PC-3 (cell line): Measurements from ENCODE around the gene GSPT1. TPM values are rescaled to one million over a fixed set of nuclear protein-coding genes. Genes with fewer than 3 reads are reported as not detected.

Source experiments
- ATAC-seq: fragments of 200-7000 bp; cut with Tn5 transposase; 2 replicates; pipeline ENCODE4 v1.9.1; 2020; ENCODE audit warnings: mild to moderate bottlenecking, moderate library complexity
- BruUV-seq: library from RNA; stranded (reverse); fragments of 400-500 nt; replicated peaks from 2 replicates; lab custom pipeline; 2021; lab: Mats Ljungman, UMichigan
- CTCF ChIA-PET: fragments of 300-600 bp; sonication (Branson Sonifier 250); formaldehyde crosslinking; loops from one replicate; lab custom pipeline; 2022; ENCODE audit warnings: antibody characterized with exemption; lab: Charles Lee
- POLR2A ChIA-PET: fragments of 300-600 bp; sonication (Branson Sonifier 250); formaldehyde crosslinking; loops from one replicate; lab custom pipeline; 2022; ENCODE audit warnings: antibody characterized with exemption; ENCODE audit not compliant: unreplicated experiment; lab: Charles Lee
- DNase-seq: peaks from one replicate; pipeline ENCODE4 v3.0.0-alpha.2; 2015
- H2AFZ ChIP-seq: fragments of 300-600 bp; sonication (generic); 2 replicates; pipeline ENCODE4 v1.6.0; 2016; ENCODE audit warnings: antibody characterized with exemption, low read length
- H3F3A ChIP-seq: fragments of 300-600 bp; sonication (generic); one replicate; pipeline ENCODE4 v1.6.0; 2017; ENCODE audit warnings: antibody characterized with exemption, low read length, control low read depth, mild to moderate bottlenecking; ENCODE audit not compliant: unreplicated experiment
- H3K27ac ChIP-seq: fragments of 300-600 bp; sonication (generic); 2 replicates; pipeline ENCODE4 v1.5.1; 2016; ENCODE audit warnings: mild to moderate bottlenecking, low read length
- H3K27me3 ChIP-seq: fragments of 300-600 bp; sonication (generic); 2 replicates; pipeline ENCODE4 v1.6.1; 2016; ENCODE audit warnings: low read length, mixed read lengths
- H3K36me3 ChIP-seq: fragments of 300-600 bp; sonication (generic); 2 replicates; pipeline ENCODE4 v1.6.1; 2016; ENCODE audit warnings: low read depth, mixed run types, low read length, mixed read lengths
- H3K4me1 ChIP-seq: fragments of 300-600 bp; sonication (generic); 2 replicates; pipeline ENCODE4 v1.5.1; 2016; ENCODE audit warnings: low read length; ENCODE audit not compliant: insufficient read depth
- H3K4me2 ChIP-seq: fragments of 300-600 bp; sonication (generic); 2 replicates; pipeline ENCODE4 v1.6.0; 2016; ENCODE audit warnings: low read length
- H3K4me3 ChIP-seq: fragments of 300-600 bp; sonication (generic); 2 replicates; pipeline ENCODE4 v1.5.1; 2016; ENCODE audit warnings: mild to moderate bottlenecking, low read length, mixed read lengths
- H3K79me2 ChIP-seq: fragments of 300-600 bp; sonication (generic); 2 replicates; pipeline ENCODE4 v1.6.1; 2017; ENCODE audit warnings: low read length, mixed read lengths
- H3K9ac ChIP-seq: fragments of 300-600 bp; sonication (generic); 2 replicates; pipeline ENCODE4 v1.6.0; 2016; ENCODE audit warnings: mild to moderate bottlenecking, low read length
- H3K9me2 ChIP-seq: fragments of 300-600 bp; sonication (generic); replicated peaks from 2 replicates; pipeline ENCODE4 v1.6.1; 2016; ENCODE audit warnings: mixed run types, low read length, mixed read lengths
- H3K9me3 ChIP-seq: fragments of 300-600 bp; sonication (generic); 2 replicates; pipeline ENCODE4 v1.6.1; 2016; ENCODE audit warnings: low read length, mixed read lengths
- H4K20me1 ChIP-seq: fragments of 300-600 bp; sonication (generic); 2 replicates; pipeline ENCODE4 v1.6.1; 2016; ENCODE audit warnings: low read length, mixed read lengths
- EZH2 ChIP-seq: fragments of 300-600 bp; sonication (generic); IDR thresholded peaks from one replicate; pipeline ENCODE4 v1.6.1; 2017; ENCODE audit warnings: antibody characterized with exemption, mild to moderate bottlenecking, low read length; ENCODE audit not compliant: unreplicated experiment
- EZH2phosphoT487 ChIP-seq: fragments of 300-600 bp; sonication (generic); IDR thresholded peaks from 2 replicates; pipeline ENCODE4 v1.6.1; 2018; ENCODE audit warnings: mild to moderate bottlenecking, antibody characterized with exemption, low read length, borderline replicate concordance
- intact Hi-C: fragments of 100-400 bp; cut with micrococcal nuclease; formaldehyde crosslinking; loops from 2 replicates; pipeline ENCODE4 v1.9.0; 2023
- total RNA-seq: library from RNA; depleted of rRNA; stranded (reverse); fragments of >200 nt; gene quantifications from 2 replicates; pipeline ENCODE4 v1.2.3, GENCODE V29; 2014
- TF ChIP-seq, protein P1 (sequence below): fragments of 300-600 bp; sonication (generic); conservative IDR thresholded peaks from 2 replicates; pipeline ENCODE4 v1.5.1; 2017; ENCODE audit warnings: antibody characterized with exemption, low read depth, mild to moderate bottlenecking, low read length

Gene GSPT1
- total RNA-seq, 1 experiment from 2014 or later: 67.9 TPM

GRCh38 chr16:11880007-11880406, 35.7 kb downstream of the GSPT1 start:
- ATAC-seq (no peak), DNase-seq (no peak)
- no peaks in the 10 kb centered on the region for H3K79me2 ChIP-seq
- H3K9ac ChIP-seq: no peak overlapping the region
- H3K9me3 ChIP-seq: no peaks in the 10 kb centered on the region
- TF ChIP-seq EZH2 (no peak), EZH2phosphoT487 (no peak)
- TF ChIP-seq, protein P1, sequence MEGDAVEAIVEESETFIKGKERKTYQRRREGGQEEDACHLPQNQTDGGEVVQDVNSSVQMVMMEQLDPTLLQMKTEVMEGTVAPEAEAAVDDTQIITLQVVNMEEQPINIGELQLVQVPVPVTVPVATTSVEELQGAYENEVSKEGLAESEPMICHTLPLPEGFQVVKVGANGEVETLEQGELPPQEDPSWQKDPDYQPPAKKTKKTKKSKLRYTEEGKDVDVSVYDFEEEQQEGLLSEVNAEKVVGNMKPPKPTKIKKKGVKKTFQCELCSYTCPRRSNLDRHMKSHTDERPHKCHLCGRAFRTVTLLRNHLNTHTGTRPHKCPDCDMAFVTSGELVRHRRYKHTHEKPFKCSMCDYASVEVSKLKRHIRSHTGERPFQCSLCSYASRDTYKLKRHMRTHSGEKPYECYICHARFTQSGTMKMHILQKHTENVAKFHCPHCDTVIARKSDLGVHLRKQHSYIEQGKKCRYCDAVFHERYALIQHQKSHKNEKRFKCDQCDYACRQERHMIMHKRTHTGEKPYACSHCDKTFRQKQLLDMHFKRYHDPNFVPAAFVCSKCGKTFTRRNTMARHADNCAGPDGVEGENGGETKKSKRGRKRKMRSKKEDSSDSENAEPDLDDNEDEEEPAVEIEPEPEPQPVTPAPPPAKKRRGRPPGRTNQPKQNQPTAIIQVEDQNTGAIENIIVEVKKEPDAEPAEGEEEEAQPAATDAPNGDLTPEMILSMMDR: no peak
- peaks cover 41% of the 10 kb centered on the region for H3K36me3 ChIP-seq
- ChIA-PET CTCF (no interaction called here), POLR2A (no interaction called here)
- H3K9me2 ChIP-seq: no peaks in the 10 kb centered on the region
- H3F3A ChIP-seq: no peaks in the 10 kb centered on the region
- no peak overlapping the region for H3K4me2 ChIP-seq
- H3K4me1 ChIP-seq: no peaks in the 10 kb centered on the region
- H4K20me1 ChIP-seq: no peaks in the 10 kb centered on the region
- intact Hi-C loops: no loop called here
- H3K4me3 ChIP-seq: no peak overlapping the region
- BruUV-seq: no TSS peak
- no peaks in the 10 kb centered on the region for H3K27me3 ChIP-seq
- no peak overlapping the region for H2AFZ ChIP-seq
- no peak overlapping the region for H3K27ac ChIP-seq

DNA sequence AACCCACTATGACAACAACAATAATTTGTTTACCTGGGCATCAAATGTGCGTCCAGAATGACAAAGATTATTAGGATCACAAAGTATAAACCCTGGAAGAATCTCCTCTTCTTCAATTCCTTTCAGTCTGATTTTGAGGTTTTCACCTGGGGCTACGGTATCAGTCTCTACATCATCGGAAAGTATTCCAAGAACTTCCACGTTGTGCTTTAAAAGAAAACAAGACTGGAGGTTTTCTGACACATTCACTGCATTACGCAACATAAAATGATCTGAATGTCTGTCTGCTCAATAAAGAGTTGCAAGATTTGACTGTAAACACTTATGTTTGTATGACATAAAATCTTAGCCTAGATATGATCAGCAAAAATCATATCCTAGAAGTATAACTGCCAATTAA, 38.4 kb downstream of the GSPT1 start:
- Histone ChIP-seq H2AFZ (no peak overlapping the region), H3K9me2 (no peaks in the 10 kb centered on the region), H3K4me3 (no peak overlapping the region), H3K79me2 (no peaks in the 10 kb centered on the region), H3K4me2 (no peak overlapping the region), H3K9ac (no peak overlapping the region), H3K9me3 (no peaks in the 10 kb centered on the region), H3K27ac (no peak overlapping the region), H3F3A (no peaks in the 10 kb centered on the region), H3K36me3 (peaks cover 36% of the 10 kb centered on the region), H3K27me3 (no peaks in the 10 kb centered on the region), H3K4me1 (no peaks in the 10 kb centered on the region), H4K20me1 (no peaks in the 10 kb centered on the region)
- CTCF ChIA-PET: no interaction called here
- BruUV-seq: no TSS peak
- no peak for ATAC-seq
- TF ChIP-seq EZH2 (no peak), EZH2phosphoT487 (no peak)
- TF ChIP-seq, protein P1: no peak
- no peak for DNase-seq
- intact Hi-C loops: no loop called here
- POLR2A ChIA-PET: no interaction called here

- Histone ChIP-seq H2AFZ (no peak overlapping the region), H3K27me3 (no peaks in the 10 kb centered on the region), H3K9ac (no peak overlapping the region), H3F3A (no peaks in the 10 kb centered on the region), H3K36me3 (peaks cover 38% of the 10 kb centered on the region), H3K9me3 (no peaks in the 10 kb centered on the region), H3K4me2 (no peak overlapping the region), H3K4me1 (no peaks in the 10 kb centered on the region), H3K27ac (no peak overlapping the region), H3K79me2 (no peaks in the 10 kb centered on the region), H3K9me2 (no peaks in the 10 kb centered on the region), H3K4me3 (no peak overlapping the region), H4K20me1 (no peaks in the 10 kb centered on the region)
- intact Hi-C loops: no loop called here
- TF ChIP-seq EZH2: no peak
- TF ChIP-seq EZH2phosphoT487: no peak
- TF ChIP-seq, protein P1: no peak
- BruUV-seq: no TSS peak
- POLR2A ChIA-PET: no interaction called here
- ATAC-seq (no peak), DNase-seq (no peak)
- CTCF ChIA-PET: no interaction called here
Measured at GRCh38 chr16:11876306-11876705, 39.5 kb downstream of the GSPT1 start.
